B cell (primary cell): ENCODE data around the gene NAP1L1. TPM values are rescaled to one million over a fixed set of nuclear protein-coding genes. Genes with fewer than 3 reads are reported as not detected.

Source experiments
- ATAC-seq: fragments of 200-7000 bp; cut with Tn5 transposase; one replicate; pipeline ENCODE4 v1.10.0; 2021; ENCODE audit warnings: low read depth, mild to moderate bottlenecking, moderate number of reproducible peaks, moderate library complexity
- CTCF ChIA-PET: fragments of 350-600 bp; sonication (Branson Sonifier 250); formaldehyde crosslinking; loops from one replicate; lab custom pipeline; 2021; ENCODE audit warnings: antibody characterized with exemption, inconsistent platforms; lab: Charles Lee
- POLR2A ChIA-PET: fragments of 350-600 bp; sonication (Branson Sonifier 250); formaldehyde crosslinking; loops from one replicate; lab custom pipeline; 2021; ENCODE audit warnings: antibody characterized with exemption; lab: Charles Lee
- DNase-seq: peaks from one replicate; pipeline ENCODE4 v3.0.0; 2013
- H2AFZ ChIP-seq: 2 replicates; pipeline ENCODE4 v1.6.1; 2012; ENCODE audit warnings: mild to moderate bottlenecking, low read depth, low read length; ENCODE audit not compliant: insufficient read depth, poor library complexity, severe bottlenecking
- H3K27ac ChIP-seq, 2 donors: 1 replicate in 1 of 2; 2 replicates in 1 of 2; pipeline ENCODE4 v1.5.1; 2012 to 2013; ENCODE audit warnings: low read length in 2 of 2, mild to moderate bottlenecking in 2 of 2, moderate library complexity in 1 of 2
- H3K27me3 ChIP-seq, 4 experiments: fragments of 200-600 bp in 1 of 4; sonication (generic) in 1 of 4; replicated peaks in 1 of 4; 1 replicate in 2 of 4; 2 replicates in 2 of 4; pipeline versions ENCODE4 v1.6.1 to v1.7.0; 2013 to 2016; ENCODE audit warnings: low read length in 3 of 4, mild to moderate bottlenecking in 2 of 4, mixed read lengths in 1 of 4, moderate library complexity in 1 of 4; ENCODE audit not compliant: insufficient read depth in 4 of 4, control insufficient read depth in 3 of 4; ENCODE audit errors: control extremely low read depth in 1 of 4
- H3K36me3 ChIP-seq, 2 experiments: replicated peaks in 1 of 2; 1 replicate in 1 of 2; 2 replicates in 1 of 2; pipeline versions ENCODE4 v1.6.1 to v1.7.1; 2013; ENCODE audit warnings: low read length in 1 of 2; ENCODE audit not compliant: insufficient read depth in 2 of 2, control insufficient read depth in 1 of 2; ENCODE audit errors: control extremely low read depth in 1 of 2, extremely low read depth in 1 of 2
- H3K4me1 ChIP-seq, 2 donors: fragments of 200-600 bp in 1 of 2; sonication (generic) in 1 of 2; 1 replicate in 1 of 2; 2 replicates in 1 of 2; pipeline versions ENCODE4 v1.5.1 to v1.6.1; 2013 to 2017; ENCODE audit warnings: low read length in 2 of 2; ENCODE audit not compliant: control insufficient read depth in 2 of 2, insufficient read depth in 2 of 2
- H3K4me2 ChIP-seq: replicated peaks from 2 replicates; pipeline ENCODE3; 2012; ENCODE audit warnings: mild to moderate bottlenecking, low read depth, low read length; ENCODE audit not compliant: poor library complexity, severe bottlenecking
- H3K4me3 ChIP-seq, 5 experiments: fragments of 200-600 bp in 1 of 5; sonication (generic) in 1 of 5; 1 replicate in 3 of 5; 2 replicates in 2 of 5; pipeline versions ENCODE4 v1.5.1 to v1.7.0; 2011 to 2016; ENCODE audit warnings: low read length in 4 of 5, mild to moderate bottlenecking in 4 of 5, low read depth in 2 of 5, control low read depth in 1 of 5, moderate library complexity in 1 of 5; ENCODE audit not compliant: insufficient read depth in 1 of 5; ENCODE audit errors: control extremely low read depth in 1 of 5, extremely low read depth in 1 of 5
- H3K79me2 ChIP-seq: fragments of 200-600 bp; sonication (generic); one replicate; pipeline ENCODE4 v1.6.0; 2016; ENCODE audit warnings: low read length; ENCODE audit not compliant: control insufficient read depth, insufficient read depth
- H3K9ac ChIP-seq: fragments of 200-600 bp; sonication (generic); 2 replicates; pipeline ENCODE4 v1.6.1; 2017; ENCODE audit warnings: mild to moderate bottlenecking, low read length, moderate library complexity
- H3K9me3 ChIP-seq, 3 donors: one replicate each; pipeline versions ENCODE4 v1.6.1 to v1.7.1; 2013; ENCODE audit warnings: low read length in 2 of 3; ENCODE audit not compliant: control insufficient read depth in 2 of 3, insufficient read depth in 1 of 3; ENCODE audit errors: control extremely low read depth in 1 of 3
- H4K20me1 ChIP-seq: 2 replicates; pipeline ENCODE4 v1.6.0; 2012; ENCODE audit warnings: mild to moderate bottlenecking, low read length; ENCODE audit not compliant: insufficient read depth, control insufficient read depth, poor library complexity, severe bottlenecking
- H3K27ac Mint-ChIP-seq: one replicate; pipeline ENCODE4 v1.8.0; 2021; ENCODE audit warnings: mixed read lengths
- H3K27me3 Mint-ChIP-seq: one replicate; pipeline ENCODE4 v1.8.0; 2021; ENCODE audit warnings: mixed read lengths
- H3K4me1 Mint-ChIP-seq: one replicate; pipeline ENCODE4 v1.8.0; 2021; ENCODE audit warnings: mixed read lengths
- H3K4me3 Mint-ChIP-seq: one replicate; pipeline ENCODE4 v1.8.0; 2021; ENCODE audit warnings: mixed read lengths
- H3K9me3 Mint-ChIP-seq: one replicate; pipeline ENCODE4 v1.8.0; 2022; ENCODE audit warnings: mixed read lengths; ENCODE audit not compliant: insufficient read depth
- EZH2 ChIP-seq: IDR thresholded peaks from 2 replicates; pipeline ENCODE4 v1.6.1; 2012; ENCODE audit warnings: borderline replicate concordance, low read depth, mild to moderate bottlenecking, moderate library complexity, low read length; ENCODE audit not compliant: insufficient read depth, poor library complexity, severe bottlenecking
- WGBS: methylation state at CpG from one replicate; pipeline ENCODE4 v1.1.5; 2013; ENCODE audit warnings: missing lambda C conversion rate; ENCODE audit not compliant: insufficient coverage; 5-methylcytosine and 5-hydroxymethylcytosine counted together
- intact Hi-C: fragments of 100-400 bp; cut with micrococcal nuclease; formaldehyde crosslinking; loops from one replicate; pipeline ENCODE4 v1.10.0; 2022
- polyA plus RNA-seq: library from polyadenylated mRNA; depleted of rRNA; stranded (reverse); fragments of >200 nt; gene quantifications from 2 replicates; pipeline ENCODE4 v1.2.3, GENCODE V29; 2012
- total RNA-seq, 2 donors: library from RNA; stranded (reverse); fragments of 120-200 nt in 1 of 2; gene quantifications; 1 replicate in 1 of 2; 2 replicates in 1 of 2; pipeline versions ENCODE4 v1.2.3 to v1.2.4, GENCODE V29; 2013 to 2022
- TF ChIP-seq, protein P1 (sequence below): fragments of 200-600 bp; IDR thresholded peaks from one replicate; pipeline ENCODE4 v1.8.0; 2022; ENCODE audit warnings: antibody characterized with exemption, mild to moderate bottlenecking

NAP1L1 gene
- total and polyA plus RNA-seq, 2 donors (not counting 1 experiment from before 2014, with no cell fraction given): 165 to 766 TPM

DNA sequence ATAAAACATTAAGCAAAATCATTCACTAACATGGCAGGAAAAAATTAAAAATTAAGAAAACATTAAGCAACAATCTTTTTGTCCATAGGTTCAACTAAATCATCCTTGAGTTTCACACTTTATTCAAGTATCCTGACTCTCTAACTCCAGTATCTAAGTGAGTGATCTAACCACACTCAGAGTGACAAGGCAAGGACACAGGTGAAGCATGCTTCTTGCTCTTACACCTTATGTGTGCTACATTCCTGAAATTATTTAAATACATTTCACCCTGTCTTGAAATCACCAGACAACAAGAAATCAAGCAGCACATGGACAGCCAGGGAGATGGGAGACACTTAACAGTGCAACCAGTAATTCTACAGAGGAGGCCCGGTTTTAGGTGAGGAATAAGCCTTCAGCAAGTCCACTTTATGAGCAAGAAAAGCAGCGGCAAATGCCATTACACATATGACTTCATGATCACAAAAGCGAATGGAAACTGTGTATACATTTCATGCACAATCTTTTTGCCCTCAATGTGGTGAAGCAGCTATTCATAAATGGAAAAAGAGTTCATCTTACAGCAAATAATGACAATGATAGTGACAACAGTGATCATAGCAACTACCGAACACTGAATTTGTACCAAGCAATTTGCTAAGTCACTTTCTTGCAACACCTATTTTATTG, 90.3 kb downstream of the NAP1L1 start:
- Mint-ChIP-seq H3K4me1 (no peaks in the 10 kb centered on the region), H3K4me3 (no peak overlapping the region), H3K27ac (no peak overlapping the region), H3K9me3 (no peaks in the 10 kb centered on the region), H3K27me3 (peaks cover 13% of the 10 kb centered on the region)
- ATAC-seq (no peak), DNase-seq (no peak)
- H3K79me2 ChIP-seq: no peaks in the 10 kb centered on the region
- no peak overlapping the region for H3K4me3 ChIP-seq
- no peaks in the 10 kb centered on the region for H3K36me3 ChIP-seq
- no peaks in the 10 kb centered on the region for H3K27me3 ChIP-seq
- H3K27ac ChIP-seq: no peak overlapping the region
- no peaks in the 10 kb centered on the region for H3K4me1 ChIP-seq
- intact Hi-C loops: no loop called here
- H2AFZ ChIP-seq: no peak overlapping the region
- H3K9ac ChIP-seq: no peak overlapping the region
- ChIA-PET CTCF (no interaction called here), POLR2A (no interaction called here)
- H4K20me1 ChIP-seq: no peaks in the 10 kb centered on the region
- no peak for TF ChIP-seq EZH2
- TF ChIP-seq, protein P1, sequence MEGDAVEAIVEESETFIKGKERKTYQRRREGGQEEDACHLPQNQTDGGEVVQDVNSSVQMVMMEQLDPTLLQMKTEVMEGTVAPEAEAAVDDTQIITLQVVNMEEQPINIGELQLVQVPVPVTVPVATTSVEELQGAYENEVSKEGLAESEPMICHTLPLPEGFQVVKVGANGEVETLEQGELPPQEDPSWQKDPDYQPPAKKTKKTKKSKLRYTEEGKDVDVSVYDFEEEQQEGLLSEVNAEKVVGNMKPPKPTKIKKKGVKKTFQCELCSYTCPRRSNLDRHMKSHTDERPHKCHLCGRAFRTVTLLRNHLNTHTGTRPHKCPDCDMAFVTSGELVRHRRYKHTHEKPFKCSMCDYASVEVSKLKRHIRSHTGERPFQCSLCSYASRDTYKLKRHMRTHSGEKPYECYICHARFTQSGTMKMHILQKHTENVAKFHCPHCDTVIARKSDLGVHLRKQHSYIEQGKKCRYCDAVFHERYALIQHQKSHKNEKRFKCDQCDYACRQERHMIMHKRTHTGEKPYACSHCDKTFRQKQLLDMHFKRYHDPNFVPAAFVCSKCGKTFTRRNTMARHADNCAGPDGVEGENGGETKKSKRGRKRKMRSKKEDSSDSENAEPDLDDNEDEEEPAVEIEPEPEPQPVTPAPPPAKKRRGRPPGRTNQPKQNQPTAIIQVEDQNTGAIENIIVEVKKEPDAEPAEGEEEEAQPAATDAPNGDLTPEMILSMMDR: no peak
- no peaks in the 10 kb centered on the region for H3K9me3 ChIP-seq
- WGBS: 94% methylated on average over 2 of the region's 4 CpGs
- H3K4me2 ChIP-seq: no peak overlapping the region

DNA sequence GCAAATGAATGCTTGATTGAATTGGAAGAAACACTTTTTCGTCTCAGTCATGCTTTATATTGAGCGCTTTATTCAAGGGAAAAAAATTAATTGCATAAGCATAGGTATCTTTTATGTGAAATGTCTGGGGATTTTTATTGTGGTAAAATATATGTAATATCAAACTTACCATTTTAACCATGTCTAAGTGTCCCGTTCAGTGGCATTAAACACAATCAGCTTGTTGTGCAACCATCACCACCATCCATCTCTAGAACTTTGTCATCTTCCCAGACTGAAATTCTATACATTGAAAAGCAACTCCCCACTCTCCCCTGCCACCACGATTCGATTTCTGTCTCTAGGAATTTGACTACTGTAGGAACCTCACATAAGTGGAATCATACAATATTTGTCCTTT, 92.7 kb downstream of the NAP1L1 start:
- Histone ChIP-seq H3K4me1 (no peaks in the 10 kb centered on the region), H3K27ac (no peak overlapping the region), H3K9me3 (no peaks in the 10 kb centered on the region), H3K9ac (no peak overlapping the region), H3K4me2 (no peak overlapping the region), H4K20me1 (no peaks in the 10 kb centered on the region), H3K27me3 (no peaks in the 10 kb centered on the region), H3K36me3 (no peaks in the 10 kb centered on the region), H3K79me2 (no peaks in the 10 kb centered on the region), H3K4me3 (no peak overlapping the region), H2AFZ (no peak overlapping the region)
- no peak overlapping the region for H3K27ac Mint-ChIP-seq
- CTCF ChIA-PET: interaction anchor here (1.1 kb wide), 1 partner anchor 21 kb away, joined by 5 read pairs; no protein-coding TSS in a partner anchor
- H3K9me3 Mint-ChIP-seq: peaks cover 2% of the 10 kb centered on the region
- TF ChIP-seq, protein P1: no peak
- no peak for TF ChIP-seq EZH2
- intact Hi-C loops: no loop called here
- DNase-seq: no peak
- H3K4me1 Mint-ChIP-seq: no peaks in the 10 kb centered on the region
- no peak for ATAC-seq
- POLR2A ChIA-PET: no interaction called here
- no peak overlapping the region for H3K4me3 Mint-ChIP-seq
- 84% methylated on average over 3 of the region's 5 CpGs for WGBS
- peaks cover 25% of the 10 kb centered on the region for H3K27me3 Mint-ChIP-seq
